ENCODE data around the gene MOB3A. TPM values are rescaled to one million over a fixed set of nuclear protein-coding genes. Genes with fewer than 3 reads are reported as not detected.

MOB3A gene
- polyA plus RNA-seq, 1 donor (not counting 4 experiments of a cell fraction or from before 2014, with no cell fraction given), result 34.2 TPM

DNA sequence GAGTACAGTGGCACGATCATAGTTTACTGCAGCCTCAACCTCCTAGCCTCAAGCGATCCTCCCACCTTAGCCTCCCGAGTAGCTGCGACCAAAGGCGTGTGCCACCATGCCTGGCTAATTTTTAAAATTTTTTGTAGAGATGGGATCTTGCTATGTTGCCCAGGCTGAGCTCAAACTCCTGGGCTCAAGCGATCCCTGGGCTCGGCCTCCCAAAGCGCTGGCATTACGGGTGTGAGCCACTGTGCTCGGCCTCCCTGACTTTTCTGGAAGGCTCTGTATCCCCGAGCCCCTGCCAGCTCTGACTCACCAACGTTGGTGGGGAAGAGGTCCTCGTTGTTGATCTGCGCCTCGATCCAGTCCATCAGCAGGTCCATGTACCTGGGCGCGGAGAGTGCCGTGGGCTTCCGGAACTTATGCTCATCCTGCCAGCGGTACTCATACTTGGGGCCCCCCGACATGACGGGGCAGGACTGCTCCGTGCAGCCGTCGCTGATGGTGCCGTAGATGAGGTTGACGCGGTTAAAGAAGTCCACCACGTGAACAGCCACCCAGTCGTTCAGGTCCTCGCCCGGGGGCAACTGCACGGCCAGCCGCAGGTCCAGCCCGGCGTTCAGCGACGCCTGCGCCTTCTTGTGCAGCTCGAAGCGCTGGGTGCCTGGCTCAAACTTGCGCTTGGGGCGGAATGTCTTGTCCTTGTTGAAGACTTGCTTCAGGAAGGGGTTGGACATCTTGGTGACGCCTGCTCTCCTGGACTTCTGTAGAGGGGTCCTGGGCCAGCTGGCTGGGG is 18.1 kb downstream of the MOB3A start:
- Histone ChIP-seq H2AFZ (ENCODE audit: control insufficient read depth, low read length) (no peak overlapping the region), H3K4me3 (ENCODE audit: control insufficient read depth in 2 of 3, extremely low read depth in 1 of 3, insufficient read depth in 2 of 3, low read depth in 1 of 3, low read length in 3 of 3) (no peak overlapping the region), H4K20me1 (ENCODE audit: control insufficient read depth, extremely low read depth, insufficient read depth, low read length) (no peaks in the 10 kb centered on the region), H3K36me3 (ENCODE audit: control insufficient read depth in 2 of 2, extremely low read depth in 1 of 2, insufficient read depth in 2 of 2, low read length in 2 of 2) (peaks cover 28 to 43% of the 10 kb centered on the region in 2 experiments), H3K9ac (ENCODE audit: control insufficient read depth, extremely low read depth, insufficient read depth, low read length) (no peak overlapping the region), H3K9me1 (ENCODE audit: control insufficient read depth, extremely low read depth, insufficient read depth, low read length) (no peaks in the 10 kb centered on the region), H3K27ac (ENCODE audit: control insufficient read depth, insufficient read depth, low read length) (no peak overlapping the region), H3K4me1 (ENCODE audit: control insufficient read depth, extremely low read depth, insufficient read depth, low read length) (peaks cover 22% of the 10 kb centered on the region), H3K27me3 (ENCODE audit: control insufficient read depth, extremely low read depth, insufficient read depth, low read length) (no peaks in the 10 kb centered on the region), H3K4me2 (ENCODE audit: control insufficient read depth, extremely low read depth, insufficient read depth, low read depth, low read length) (no peak overlapping the region), H3K79me2 (ENCODE audit: control insufficient read depth, insufficient read depth, low read length) (peaks cover 30% of the 10 kb centered on the region), H3K9me3 (ENCODE audit: control insufficient read depth, low read depth, low read length) (no peaks in the 10 kb centered on the region)
- FAIRE-seq (no peak), DNase-seq (ENCODE audit: low read depth, low spot score) (no peak)
- dilution Hi-C loops (cut with MboI; ENCODE audit: extremely low pct_ligation_motif_present, low sequenced_read_pairs), result no loop called here
- TF ChIP-seq, protein P1, sequence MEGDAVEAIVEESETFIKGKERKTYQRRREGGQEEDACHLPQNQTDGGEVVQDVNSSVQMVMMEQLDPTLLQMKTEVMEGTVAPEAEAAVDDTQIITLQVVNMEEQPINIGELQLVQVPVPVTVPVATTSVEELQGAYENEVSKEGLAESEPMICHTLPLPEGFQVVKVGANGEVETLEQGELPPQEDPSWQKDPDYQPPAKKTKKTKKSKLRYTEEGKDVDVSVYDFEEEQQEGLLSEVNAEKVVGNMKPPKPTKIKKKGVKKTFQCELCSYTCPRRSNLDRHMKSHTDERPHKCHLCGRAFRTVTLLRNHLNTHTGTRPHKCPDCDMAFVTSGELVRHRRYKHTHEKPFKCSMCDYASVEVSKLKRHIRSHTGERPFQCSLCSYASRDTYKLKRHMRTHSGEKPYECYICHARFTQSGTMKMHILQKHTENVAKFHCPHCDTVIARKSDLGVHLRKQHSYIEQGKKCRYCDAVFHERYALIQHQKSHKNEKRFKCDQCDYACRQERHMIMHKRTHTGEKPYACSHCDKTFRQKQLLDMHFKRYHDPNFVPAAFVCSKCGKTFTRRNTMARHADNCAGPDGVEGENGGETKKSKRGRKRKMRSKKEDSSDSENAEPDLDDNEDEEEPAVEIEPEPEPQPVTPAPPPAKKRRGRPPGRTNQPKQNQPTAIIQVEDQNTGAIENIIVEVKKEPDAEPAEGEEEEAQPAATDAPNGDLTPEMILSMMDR (optimal IDR thresholded peaks at IDR 0.05 in 1 of 3, IDR thresholded peaks at IDR 0.05 in 1 of 3, conservative IDR thresholded peaks at IDR 0.05 in 1 of 3; ENCODE audit: extremely low read depth in 1 of 3, insufficient read depth in 2 of 3, low read length in 3 of 3), result no peak
- no peak for TF ChIP-seq EZH2 (IDR thresholded peaks at IDR 0.05; ENCODE audit: low read length)

DNA sequence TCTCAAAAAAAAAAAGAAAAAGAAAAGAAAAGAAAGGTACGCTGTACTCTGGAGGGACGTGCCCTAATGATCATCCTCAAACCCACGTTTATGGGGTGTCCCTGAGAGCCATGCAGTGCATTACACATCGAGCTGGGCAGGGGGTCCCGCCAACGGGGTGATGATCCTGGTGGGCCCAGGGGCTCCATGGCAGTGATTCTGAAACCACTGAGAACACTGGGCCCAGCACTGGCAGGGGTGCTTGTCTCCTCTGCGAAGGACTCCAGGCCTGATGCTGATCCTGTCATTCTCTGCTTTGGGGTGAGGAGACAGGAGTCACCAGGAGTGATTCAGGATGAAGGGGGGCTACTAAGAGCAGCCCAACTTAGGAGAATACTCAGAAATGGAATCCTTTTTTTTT is 18.7 kb downstream of the MOB3A start:
- peaks cover 25% of the 10 kb centered on the region for H3K79me2 ChIP-seq (ENCODE audit: control insufficient read depth, insufficient read depth, low read length)
- no peak overlapping the region for H3K27ac ChIP-seq (ENCODE audit: control insufficient read depth, insufficient read depth, low read length)
- H2AFZ ChIP-seq (ENCODE audit: control insufficient read depth, low read length), result no peak overlapping the region
- H3K4me2 ChIP-seq (ENCODE audit: control insufficient read depth, extremely low read depth, insufficient read depth, low read depth, low read length), result no peak overlapping the region
- no peaks in the 10 kb centered on the region for H3K9me1 ChIP-seq (ENCODE audit: control insufficient read depth, extremely low read depth, insufficient read depth, low read length)
- H3K9ac ChIP-seq (ENCODE audit: control insufficient read depth, extremely low read depth, insufficient read depth, low read length), result no peak overlapping the region
- H4K20me1 ChIP-seq (ENCODE audit: control insufficient read depth, extremely low read depth, insufficient read depth, low read length), result no peaks in the 10 kb centered on the region
- DNase-seq (ENCODE audit: low read depth, low spot score) (no peak), FAIRE-seq (no peak)
- no peaks in the 10 kb centered on the region for H3K27me3 ChIP-seq (ENCODE audit: control insufficient read depth, extremely low read depth, insufficient read depth, low read length)
- no peaks in the 10 kb centered on the region for H3K9me3 ChIP-seq (ENCODE audit: control insufficient read depth, low read depth, low read length)
- dilution Hi-C loops (cut with MboI; ENCODE audit: extremely low pct_ligation_motif_present, low sequenced_read_pairs), result no loop called here
- H3K4me1 ChIP-seq (ENCODE audit: control insufficient read depth, extremely low read depth, insufficient read depth, low read length), result peaks cover 19% of the 10 kb centered on the region
- TF ChIP-seq, protein P1 (optimal IDR thresholded peaks at IDR 0.05 in 1 of 3, IDR thresholded peaks at IDR 0.05 in 1 of 3, conservative IDR thresholded peaks at IDR 0.05 in 1 of 3; ENCODE audit: extremely low read depth in 1 of 3, insufficient read depth in 2 of 3, low read length in 3 of 3), result no peak
- no peak for TF ChIP-seq EZH2 (IDR thresholded peaks at IDR 0.05; ENCODE audit: low read length)
- H3K4me3 ChIP-seq (ENCODE audit: control insufficient read depth in 2 of 3, extremely low read depth in 1 of 3, insufficient read depth in 2 of 3, low read depth in 1 of 3, low read length in 3 of 3), result no peak overlapping the region
- peaks cover 33 to 49% of the 10 kb centered on the region in 2 experiments for H3K36me3 ChIP-seq (ENCODE audit: control insufficient read depth in 2 of 2, extremely low read depth in 1 of 2, insufficient read depth in 2 of 2, low read length in 2 of 2)
